HEK293T (cell line): Measurements from ENCODE around the gene UBE2R2.

Experiments
- ELF4 ChIP-seq: fragments of 450-650 bp; IDR thresholded peaks from 2 replicates; pipeline ENCODE4 v1.6.1; 2017; ENCODE audit warnings: antibody characterized with exemption
- FOXA1 ChIP-seq: fragments of 450-650 bp; IDR thresholded peaks from 2 replicates; pipeline ENCODE4 v1.6.1; 2016; ENCODE audit warnings: mild to moderate bottlenecking
- FOXK2 ChIP-seq: fragments of 450-650 bp; IDR thresholded peaks from 2 replicates; pipeline ENCODE4 v1.6.1; 2016; ENCODE audit warnings: mild to moderate bottlenecking
- FOXM1 ChIP-seq: fragments of 450-650 bp; IDR thresholded peaks from 2 replicates; pipeline ENCODE4 v1.6.1; 2017; ENCODE audit warnings: mild to moderate bottlenecking, borderline replicate concordance
- SUZ12 ChIP-seq: fragments of 450-650 bp; IDR thresholded peaks from 2 replicates; pipeline ENCODE4 v1.6.1; 2016; ENCODE audit warnings: mild to moderate bottlenecking
- TARDBP ChIP-seq: fragments of 450-650 bp; IDR thresholded peaks from 2 replicates; pipeline ENCODE4 v1.6.1; 2016

GRCh38 chr9:33781736-33782135, 35.2 kb upstream of the UBE2R2 start:
- TF ChIP-seq FOXA1 (no peak), TARDBP (no peak), FOXM1 (no peak), FOXK2 (no peak), SUZ12 (no peak), ELF4 (no peak)
